OCI-M2 (cell line): ENCODE data around the gene VAT1L.

Experiments
- DNase-seq: peaks from one replicate; lab custom pipeline; 2025; ENCODE audit not compliant: unreplicated experiment; lab: John Stamatoyannopoulos, UW

Gene VAT1L

DNA sequence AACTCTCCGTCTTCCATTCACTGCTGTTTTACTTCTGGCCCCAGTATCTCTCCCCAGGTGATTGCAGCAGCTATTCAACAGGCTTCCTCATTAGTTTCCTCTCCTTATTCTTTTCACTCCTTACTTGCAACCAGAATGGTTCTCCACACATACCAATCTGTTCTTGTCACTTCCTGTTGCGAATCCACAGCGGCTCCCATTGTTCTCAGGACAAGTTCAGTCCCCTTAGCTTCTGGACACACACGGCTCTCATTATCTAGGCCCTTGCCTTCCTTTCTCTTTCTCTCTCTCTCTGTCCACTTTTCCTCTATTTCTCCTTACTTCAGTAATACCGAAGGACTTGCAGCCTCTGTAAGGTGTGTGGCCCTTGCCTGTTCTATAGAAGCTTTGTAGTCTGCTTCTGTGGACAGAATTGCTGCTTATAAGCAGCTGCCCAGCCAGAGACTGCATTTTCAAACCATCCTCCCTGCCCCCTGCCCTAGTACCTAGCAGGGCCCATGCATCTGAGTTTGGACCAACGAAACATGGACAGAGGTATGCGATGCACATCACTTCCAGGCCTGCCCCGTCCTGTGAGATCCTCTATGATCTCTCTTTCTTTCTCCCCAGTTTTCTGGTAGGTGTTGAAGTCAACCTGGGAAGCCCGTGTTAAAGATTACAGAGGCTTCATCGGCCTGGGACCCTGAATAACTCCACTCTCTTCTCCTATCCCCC is 45.7 kb downstream of the VAT1L start:
- no peak for DNase-seq

DNA sequence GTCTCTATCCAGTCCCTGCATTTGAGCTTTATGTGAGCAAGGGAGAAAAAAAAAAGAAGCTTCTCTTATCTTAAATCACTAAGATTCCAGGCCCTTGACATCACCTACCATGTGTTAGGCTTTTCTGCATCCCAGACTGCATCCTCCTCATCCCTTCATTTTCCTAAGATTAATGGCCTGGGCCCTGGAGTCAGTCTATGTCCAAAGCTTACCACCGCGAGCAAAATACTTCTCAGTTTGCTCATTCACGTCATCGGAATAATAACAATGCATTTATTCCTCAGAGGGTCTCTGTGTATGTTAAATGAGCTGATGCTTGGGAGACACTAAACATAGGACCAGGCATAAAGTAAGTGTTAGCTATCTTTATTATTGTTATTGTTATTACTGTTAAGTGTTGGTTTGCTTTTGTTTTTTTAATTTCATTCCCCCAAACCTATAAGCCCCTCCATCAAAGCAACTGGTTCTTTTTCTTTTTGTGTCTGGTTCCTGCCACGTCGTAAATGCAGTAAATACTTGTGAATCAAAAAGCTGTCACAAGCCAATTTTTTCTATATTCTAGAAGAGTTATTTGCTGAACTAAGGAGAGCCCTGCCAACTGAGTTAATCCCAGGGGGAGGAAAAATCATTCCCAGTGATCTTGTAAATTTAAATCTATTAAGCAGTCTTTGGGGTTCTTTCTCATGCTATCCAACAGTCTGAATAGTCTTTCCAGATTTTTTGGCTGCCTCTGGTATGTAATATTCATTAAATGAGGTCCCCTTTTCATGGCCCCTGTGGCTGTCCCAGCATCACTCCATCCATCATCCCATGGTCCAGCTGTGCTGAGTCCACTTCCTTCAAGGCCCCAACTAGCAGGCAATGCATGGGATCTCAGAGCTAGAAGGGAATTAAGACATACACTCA is 46.5 kb downstream of the VAT1L start:
- no peak for DNase-seq

DNA sequence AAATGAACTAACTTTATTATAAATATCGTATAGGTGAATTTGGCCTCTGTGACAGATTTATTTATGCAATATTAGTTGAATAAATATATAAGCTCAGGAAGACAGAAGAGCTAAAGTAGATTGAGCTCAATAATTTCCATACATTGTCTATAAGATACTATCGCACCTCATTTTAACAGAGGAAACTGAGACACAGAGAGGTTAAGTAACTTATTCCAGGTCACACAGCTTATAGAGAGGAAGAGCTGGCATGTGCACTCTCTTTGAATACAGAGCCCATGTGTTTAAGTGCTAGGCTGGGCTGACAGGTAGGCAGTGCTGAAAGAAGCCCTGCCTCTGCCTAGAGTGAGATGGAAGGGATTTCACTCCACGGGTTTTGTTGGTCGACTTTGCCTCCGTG is 48.4 kb downstream of the VAT1L start:
- no peak for DNase-seq

DNA sequence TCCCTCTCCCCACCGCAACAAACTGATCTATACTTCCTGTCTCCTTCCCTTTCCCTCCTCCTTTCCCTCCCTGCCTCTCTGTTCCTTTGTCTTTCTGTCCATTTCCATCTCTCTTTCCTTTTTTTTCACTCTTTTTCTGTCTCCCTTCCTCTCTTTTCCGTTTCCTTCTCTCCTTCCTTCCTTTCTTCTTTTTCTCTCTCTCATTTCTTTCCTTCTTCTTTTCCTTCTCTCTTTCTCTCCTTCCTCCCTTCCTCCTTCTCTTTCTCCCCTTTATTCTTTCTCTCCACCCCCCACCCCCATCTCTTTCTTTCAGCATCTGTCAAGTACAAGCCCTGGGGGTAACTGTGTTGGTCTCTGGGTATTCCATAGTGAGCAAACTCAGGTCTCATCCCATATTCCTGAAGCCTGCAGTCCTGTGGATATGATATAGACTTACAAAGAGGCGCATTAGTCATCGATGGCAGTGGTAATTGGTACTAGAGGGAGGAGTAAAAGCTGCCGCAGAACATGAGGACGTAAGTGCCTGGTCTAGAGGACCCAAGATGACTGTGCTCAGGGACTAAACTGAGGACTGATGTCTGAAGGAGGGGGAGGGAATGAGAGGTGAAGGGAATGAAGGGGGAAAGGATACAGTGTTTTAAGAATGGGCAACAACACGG is 50.4 kb downstream of the VAT1L start:
- no peak for DNase-seq

DNA sequence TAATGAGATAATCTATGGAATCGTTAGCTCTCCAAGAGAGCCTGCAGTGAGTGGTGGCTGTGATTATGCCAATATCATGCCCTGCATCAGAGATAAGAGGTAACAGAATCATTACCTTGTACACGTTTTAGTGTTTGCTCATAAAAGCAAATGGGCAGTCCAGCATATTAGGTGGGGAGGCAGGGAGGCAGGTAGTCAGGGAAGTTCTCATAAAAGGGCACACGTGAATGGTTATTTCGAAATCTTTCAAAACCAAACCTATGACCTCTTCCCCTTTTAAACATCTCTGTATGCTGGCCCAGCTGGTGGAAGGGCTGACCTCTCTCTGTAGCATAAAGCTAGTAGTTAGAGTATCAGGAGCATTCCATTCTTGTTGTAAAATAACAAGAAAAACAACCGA is 51.7 kb downstream of the VAT1L start:
- DNase-seq, result no peak

DNA sequence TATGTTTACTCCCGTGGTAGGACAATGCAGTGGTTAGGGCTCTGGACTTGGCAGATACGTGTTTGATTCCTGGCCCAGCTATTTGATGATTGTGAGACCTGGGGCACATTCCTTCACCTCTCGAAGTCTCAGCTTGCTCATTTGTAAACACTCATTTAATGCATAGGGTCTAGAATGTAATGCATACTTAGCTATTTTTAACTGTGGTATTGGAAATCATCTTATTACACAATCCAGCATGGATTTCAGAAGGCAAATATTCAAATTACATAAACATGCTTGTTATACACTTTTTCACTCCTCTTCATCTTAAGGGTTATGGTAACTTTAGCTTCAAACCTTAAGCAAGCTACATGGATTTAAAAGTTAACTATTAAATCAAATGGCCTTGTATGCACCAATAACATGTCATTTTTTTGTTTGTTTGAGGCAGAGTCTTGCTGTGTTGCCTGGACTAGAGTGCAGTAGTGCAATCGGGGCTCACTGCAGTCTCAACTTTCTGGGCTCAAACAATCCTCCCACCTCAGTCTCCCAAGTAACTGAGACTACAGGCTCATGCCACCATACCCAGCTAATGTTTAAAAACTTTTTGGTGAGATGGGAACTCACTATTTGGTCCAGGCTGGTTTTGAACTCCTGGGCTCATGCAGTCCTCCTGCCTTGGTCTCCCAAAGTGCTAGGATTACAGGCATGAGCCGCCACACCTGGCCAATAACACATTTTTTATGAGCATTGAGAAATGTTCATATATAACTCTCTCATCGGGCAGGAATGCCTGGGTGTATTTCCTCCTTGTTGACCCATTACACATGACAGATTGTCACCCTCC is 52.5 kb downstream of the VAT1L start:
- no peak for DNase-seq

DNA sequence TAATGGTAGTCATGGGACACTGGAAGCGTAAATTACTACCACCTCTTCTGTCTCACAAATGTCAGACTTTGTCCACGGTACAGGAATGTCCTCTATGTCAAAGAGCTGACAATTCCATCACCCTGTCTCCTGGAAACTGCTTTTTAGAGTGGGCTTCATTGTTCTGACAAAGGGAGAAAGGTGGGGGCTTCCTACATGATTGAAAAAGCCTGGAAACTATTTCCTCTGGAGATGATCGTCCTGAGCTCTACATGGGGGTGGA is 53.1 kb downstream of the VAT1L start:
- DNase-seq, result no peak

DNA sequence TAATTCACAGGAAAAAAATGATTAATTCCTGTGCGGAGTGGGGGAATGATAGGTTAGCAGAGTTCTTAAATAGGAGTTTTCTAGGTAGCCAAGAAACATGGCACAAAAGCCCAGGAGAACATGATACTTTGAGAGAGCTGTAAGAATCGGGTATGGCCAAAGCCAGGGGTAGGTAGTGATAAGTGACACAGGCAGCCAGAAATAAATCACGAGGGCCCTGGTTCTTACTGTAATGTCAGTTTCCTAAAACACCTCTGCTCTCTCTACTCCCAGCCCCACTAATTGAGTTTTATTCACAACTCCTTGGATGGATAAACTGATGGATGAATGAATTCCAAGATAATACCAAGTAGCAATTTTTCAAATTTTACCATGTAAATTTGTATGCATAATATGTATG is 54.1 kb downstream of the VAT1L start:
- DNase-seq, result no peak

DNA sequence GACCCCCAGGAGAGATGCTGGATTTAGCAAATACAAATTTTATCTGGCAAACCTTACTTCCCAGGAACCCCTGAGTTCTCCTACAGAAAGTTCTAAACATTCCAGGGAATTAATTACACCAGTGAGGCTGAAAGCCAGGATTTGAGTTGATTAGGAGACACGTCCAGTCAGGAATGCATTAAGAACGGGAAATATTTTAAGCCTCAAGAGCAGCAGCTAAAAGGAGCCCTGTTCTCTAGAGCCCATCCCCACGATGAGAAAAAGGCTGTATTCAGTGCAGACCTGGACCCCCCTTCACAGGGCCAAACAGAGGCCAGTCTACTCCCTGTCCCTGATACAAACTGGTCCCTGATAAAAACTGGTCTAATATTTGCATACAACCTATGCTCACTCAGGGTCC is 55.0 kb downstream of the VAT1L start:
- no peak for DNase-seq

DNA sequence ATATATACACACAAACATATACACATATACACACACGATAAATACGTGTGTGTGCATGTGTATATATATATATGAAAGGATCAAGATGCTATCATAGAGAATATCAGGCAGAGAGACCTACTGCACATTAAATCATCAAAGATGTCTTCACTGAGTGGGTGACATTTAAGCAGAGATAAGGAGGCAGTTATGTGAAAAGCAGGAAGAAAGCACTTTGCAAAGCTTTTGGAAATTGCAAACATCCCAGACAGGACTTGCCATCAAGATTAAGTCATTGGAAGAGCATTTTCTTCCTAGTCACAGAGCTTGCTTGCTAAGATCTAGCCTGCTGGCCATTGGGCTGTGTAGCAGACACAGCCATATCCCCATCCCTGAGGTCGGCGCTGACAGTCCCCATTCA is 56.4 kb downstream of the VAT1L start:
- no peak for DNase-seq

DNA sequence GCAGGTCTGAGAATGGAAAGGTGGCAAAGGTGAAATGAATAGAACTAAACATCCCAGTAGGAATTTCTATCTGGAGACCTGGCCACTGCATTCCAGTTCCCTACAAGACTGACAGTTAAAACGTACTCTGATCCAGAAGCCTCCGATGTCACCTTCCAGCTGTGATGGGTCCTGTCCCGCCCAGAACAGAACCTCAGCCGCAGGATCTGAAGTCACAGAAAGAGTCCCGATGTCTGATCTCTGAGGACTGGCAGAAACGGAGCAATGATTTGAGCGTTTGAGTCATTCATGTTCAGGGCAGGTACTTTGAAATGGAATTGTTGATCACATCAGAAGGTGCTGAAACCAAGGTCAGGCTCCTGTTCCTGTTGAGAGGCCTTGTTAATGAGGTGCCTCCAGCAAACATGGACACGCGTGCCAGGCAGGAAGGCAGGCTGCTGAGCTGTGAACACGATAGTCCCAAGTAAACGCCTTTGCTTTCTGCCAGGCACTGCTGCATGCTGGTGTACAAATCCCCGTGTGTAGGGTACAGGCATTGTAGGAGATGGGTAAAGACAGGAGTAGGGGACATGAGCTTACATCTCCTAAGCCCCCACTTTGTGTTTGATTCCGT is 61.4 kb downstream of the VAT1L start:
- no peak for DNase-seq

DNA sequence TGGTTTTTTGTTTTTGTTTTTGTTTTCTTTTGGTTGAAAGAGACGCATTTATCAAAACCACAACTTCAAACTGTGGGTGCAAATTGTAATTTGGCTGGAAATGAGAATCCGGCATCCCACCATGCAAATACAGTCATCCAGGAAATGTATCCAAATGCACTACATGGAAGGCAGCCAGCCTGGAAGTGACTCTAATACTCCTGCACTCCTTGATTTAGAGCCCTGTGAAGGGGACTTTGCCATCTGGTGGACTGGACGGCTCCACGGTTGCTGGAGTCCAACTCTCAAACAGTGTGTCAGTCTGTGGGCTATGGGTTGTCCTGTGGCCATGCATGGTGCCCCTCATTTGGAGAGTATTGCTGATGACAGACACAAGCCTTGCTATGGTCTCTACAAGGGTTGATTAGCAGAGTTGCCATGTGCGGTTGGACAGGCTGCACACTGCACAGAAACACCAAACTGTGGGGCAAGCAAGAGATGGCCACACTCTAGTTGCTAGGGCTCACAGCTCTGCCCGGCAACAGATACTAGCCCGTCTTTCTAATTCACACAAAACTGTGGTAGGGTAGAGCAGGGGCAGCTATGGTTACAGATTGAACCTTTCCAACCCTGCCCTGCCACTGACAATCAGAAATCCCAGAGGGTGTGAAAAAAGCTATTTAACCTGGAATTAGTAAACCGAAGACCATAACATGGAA is 62.4 kb downstream of the VAT1L start:
- no peak for DNase-seq

DNA sequence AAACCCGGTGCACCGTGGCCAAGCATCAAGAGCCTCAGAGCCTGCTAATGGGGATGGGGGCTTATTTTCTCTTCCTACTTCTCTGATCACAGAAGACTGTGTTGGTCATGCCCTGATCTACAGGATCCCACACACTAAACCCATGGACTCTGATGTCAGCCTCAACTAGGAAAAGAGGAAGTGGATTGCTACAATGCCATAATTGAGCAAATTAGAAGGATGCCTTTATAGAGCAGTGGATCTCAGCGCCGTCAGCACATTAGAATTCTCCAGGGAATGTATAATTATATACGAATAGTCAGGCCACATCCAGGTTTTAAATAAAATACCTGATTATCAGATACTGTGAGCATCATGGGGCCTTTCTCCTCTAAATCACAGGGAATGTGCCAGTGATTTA is 64.8 kb downstream of the VAT1L start:
- no peak for DNase-seq

DNA sequence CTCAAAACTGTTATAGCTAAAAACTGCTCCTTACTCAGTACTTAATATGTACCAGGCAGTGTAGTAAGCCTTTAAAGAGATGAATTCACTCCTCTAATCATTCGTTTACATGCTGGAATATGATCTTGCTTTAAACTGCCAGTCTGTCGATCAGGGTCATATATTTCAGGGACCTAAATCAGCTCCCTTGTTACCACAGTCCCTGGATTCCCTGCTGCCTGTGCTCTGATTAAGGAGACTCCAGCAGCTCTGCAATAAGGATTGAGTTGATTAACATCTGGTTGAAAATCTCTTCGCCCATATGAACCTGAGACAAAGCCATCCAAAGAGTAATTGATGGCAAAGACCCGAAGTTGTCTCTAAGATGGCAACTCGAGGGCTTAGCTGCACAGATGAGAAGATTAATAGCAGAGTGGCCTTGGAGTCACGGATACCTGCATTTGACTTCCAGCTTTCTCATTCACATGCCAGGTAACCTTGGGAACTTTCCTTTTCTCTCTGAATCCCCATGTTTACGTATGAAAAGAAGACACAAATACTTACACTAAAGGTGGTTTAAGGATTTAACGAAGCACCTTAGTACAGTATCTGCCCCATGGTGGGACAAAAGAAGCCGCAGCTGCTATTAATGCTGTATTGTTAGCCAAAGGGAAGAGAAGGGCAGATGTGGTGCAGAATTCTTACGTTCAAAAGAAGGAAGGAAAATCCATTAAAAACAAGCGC is 68.2 kb downstream of the VAT1L start:
- no peak for DNase-seq

DNA sequence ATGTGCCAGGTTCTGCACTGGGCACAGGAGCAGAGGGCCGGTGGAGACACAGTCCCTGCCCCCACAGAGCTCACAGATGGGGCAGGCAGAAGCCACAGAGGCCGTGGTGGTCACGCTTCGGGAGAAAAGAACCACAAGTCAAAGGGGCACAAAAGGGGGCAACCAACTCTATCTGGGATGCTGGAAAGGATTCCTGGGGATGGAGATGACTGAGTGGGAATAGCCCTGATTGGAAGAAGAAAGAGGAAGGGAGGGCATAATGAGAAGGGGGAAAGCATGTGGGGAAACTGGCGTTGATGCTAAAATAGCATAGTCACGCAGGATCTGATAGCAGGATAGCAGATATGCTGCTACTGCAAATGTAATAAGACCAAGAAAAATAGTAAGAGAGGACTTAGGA is 69.7 kb downstream of the VAT1L start:
- DNase-seq, result no peak

DNA sequence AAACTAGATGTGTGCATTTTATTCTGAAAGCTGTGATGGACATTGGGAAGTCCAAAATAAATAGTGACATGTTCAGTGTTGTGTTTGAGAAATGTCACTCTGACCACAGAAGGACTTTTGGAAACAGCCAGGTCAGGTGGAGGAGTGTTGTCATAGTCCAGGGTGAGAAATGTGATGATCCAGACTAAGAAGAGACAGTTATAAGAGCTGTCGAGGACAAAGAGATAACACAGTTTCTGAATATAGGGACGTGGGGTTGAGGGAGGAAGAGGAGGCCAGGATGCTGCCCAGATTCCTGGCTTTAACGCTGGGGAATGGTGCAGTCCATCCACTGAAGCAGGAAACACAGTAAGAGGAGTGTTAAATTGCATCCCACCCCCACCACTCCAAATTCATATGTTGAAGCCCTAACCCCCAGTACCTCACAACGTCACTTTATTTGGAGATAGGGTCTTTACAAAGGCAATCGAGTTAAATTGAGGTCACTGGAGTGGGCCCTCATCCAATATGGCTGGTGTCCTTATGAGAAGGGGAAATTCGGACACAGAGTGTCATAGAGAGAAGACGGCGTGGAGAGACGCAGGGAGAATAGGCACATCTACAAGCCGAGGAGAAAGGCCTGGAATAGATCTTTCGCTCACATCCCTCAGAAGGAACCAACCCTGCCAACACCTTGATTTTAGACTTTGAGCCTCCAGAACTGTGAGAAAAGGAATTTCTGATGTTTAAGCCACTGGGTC is 71.3 kb downstream of the VAT1L start:
- DNase-seq, result no peak

DNA sequence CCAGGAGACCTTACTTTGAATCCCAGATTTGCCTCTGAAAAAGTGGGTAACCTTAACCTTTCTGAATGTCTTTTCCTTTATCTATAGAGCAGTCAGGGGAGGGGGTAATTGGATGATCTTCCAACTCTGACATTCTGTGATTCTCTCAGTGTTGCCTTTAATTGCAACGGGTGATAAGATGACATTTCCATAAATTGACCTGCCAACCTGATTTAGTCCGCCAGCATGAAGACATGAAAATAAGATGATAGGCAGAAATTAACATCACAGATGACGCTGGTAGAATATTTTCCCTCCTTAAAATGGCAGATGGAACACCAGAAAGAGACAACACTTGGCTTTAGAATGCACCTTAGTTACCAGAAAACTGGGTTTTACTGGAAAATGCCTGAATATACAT is 72.6 kb downstream of the VAT1L start:
- DNase-seq, result no peak

DNA sequence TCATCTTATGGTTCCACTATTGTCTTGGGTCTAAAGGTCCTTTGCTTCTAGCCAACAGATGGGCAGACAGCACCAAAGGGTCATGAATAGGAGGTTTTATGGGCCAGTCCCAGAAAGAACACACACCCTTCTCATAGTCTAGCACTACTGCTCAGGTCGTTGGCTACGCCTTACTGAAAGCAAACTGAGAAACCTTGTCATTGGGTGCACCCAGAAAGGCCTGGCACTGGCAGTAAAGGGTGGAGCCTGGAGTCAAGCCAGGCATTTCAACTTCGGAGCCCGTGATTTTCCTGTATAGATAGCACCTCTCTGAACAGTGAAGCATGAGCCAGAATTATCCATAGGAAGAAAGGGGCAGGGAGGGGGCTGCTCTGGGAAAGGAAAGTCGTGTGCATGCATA is 74.9 kb downstream of the VAT1L start:
- no peak for DNase-seq

DNA sequence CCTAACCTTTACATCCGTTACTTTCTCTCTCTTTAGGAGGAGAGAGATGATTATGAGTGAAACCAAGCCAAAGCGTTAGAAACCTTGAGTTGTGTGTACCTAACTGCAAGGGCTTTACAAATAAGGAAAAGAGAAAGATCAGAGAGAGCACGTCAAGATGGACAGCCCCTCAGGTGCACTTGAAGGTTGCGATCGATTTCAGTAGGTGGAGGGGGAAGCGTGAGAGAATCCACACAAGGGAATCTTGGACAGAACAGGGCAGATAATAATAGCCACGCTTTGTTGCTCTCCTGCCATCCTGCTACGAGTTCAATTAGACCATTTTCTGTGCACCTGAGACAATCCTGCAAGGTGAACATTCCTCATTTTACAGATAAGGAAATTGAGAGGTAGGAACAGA is 78.4 kb downstream of the VAT1L start:
- no peak for DNase-seq
